GM19328 (cell line): ENCODE measurements around the gene ZNF716.
"Not testable (repeated sequence)": the region's sequence is repeated elsewhere in the genome, so short reads cannot be mapped to it uniquely, and the experiment has no call there.

ENCODE experiments used
- ATAC-seq: cut with Tn5 transposase; IDR thresholded peaks from one replicate; pipeline ENCODE4 v1.9.1; 2021; ENCODE audit warnings: mild to moderate bottlenecking, moderate library complexity; ENCODE audit not compliant: unreplicated experiment

The ZNF716 gene

DNA sequence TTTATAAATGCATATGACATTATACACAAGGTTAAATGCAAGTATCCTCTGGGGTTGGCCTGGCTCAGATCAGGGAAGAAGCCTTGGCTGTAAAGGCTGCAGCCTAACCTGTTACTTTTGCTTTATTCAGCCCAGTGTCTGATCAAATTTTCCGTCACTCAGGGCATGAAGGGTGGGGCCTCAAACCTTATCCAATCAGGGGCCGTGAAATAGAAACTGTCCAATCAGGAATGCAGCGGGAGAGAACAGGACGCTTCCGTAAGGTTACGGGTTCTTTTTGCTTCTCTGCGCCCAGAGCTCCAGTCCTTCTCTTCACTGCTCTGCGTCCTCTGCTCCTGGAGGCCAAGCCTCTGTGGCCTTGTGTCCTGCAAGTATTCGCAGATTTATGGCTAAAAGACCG is at the start of gene ZNF716:
ZNF716 (plus strand) TSS at position 274 of the 400 bp plus-strand sequence; CDS start at position 386, 112 bp downstream.
- no peak for ATAC-seq

DNA sequence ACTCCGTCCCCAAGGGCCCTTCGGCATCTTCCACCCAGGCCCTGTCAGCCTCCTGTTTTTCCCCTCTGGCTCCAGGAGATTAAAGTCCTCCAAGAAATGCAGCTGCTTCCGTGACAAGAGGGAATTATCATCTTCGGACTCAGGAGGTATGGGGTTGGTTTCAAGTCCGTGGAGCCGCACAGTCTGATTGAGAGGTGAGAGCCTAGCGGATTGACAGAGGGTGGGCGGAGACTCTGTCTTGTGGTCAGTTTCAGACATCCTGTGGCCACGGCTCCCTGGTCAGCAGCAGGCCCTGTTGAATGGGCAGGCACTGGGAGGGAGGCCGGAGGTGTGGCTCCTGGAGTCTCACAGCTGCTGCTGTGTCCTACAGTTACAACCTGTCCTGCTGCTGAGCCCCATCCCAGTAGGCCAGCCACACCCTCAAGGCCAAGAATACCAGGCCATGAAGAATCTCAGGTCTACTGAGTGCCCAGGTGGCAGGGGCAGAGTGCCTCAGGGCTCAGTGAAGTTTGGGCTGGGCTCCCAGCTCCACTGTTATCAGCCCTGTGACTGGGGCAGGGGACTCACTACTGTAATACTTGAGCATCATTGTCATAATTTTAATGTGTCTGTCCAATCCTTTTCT is 49.3 kb upstream of the ZNF716 start:
- no peak for ATAC-seq

- not testable (repeated sequence) for ATAC-seq
These were observed 46.9 kb upstream of the ZNF716 start for GRCh38 chr7:57403051-57403450.

- no peak for ATAC-seq
These were observed 46.2 kb upstream of the ZNF716 start for GRCh38 chr7:57403601-57404342.

DNA sequence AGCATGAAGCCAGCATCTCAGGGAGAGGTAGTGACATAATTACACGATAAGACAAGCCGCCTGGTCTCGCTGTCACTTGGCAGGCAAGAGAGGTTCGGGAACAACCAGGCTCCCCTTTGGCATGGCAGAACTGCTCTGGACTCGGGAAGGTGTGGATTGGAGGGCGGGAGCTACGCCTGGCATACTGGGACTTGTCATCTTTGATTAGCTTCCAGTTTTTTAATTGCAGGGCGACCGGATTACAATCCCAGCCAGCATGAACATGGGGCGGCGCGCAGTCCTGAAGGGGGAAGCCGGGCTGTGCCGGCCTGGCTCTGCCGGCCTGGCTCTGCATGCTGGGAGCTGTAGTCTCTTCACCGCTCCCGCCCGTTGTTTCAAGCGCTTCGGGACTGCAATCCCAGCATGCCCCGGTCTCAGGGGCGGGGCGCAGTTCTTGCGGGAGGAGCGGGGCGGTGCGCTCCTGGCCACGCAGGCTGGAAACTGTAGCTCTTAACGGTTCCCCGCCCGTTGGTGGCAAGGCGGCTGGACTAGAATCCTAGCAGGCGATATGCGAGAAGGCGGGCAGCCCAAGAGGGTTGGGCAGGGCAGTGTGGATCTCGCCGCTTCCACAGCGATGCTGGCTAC is 45.5 kb upstream of the ZNF716 start:
- no peak for ATAC-seq

DNA sequence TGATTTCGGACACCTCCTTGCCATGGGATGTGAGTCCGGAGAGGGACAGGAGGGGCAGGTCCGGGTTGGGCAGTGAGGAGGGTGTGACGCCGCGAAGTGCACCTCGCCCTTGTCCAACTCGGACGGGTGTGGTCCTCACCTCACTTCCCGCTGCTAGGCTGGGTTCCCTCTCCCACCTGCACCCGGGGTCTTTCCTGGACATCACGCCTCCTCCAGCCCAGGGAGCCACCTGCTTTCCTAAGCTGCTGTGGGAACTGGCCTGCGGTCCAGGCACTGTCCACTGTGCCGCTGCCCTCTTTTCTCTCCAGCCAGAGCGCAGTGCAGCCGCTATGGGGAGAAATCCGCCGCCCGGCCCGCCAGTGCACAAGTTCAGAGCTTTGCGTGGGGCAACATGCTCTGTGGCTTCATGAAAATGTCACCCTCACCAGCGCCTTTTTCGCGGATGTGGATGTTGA is 45.0 kb upstream of the ZNF716 start:
- ATAC-seq, result no peak

GRCh38 chr7:57407125-57407524 is 42.9 kb upstream of the ZNF716 start:
- no peak for ATAC-seq

- ATAC-seq, result no peak
These were observed 37.8 kb upstream of the ZNF716 start for GRCh38 chr7:57412168-57412567.

DNA sequence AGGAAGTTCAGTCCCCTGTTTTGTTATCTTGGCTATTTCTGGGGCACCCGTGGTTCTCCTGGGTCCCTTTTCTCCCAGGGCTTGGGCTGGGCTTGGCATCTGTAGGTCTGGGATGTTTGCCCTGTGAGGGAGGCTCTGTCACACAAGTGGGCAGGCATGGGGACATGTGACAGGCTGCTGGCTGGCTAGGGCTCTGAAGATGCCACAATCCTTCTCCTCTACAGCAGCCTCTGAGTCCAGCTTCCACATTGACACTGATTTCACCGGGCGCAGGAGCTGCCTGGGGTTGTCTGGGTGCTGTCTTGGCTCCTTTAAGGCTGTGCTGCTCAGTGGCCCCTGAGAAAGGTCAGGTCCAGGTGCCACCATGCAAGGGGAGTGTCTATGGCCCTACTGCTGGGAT is 37.4 kb upstream of the ZNF716 start:
- no peak for ATAC-seq

DNA sequence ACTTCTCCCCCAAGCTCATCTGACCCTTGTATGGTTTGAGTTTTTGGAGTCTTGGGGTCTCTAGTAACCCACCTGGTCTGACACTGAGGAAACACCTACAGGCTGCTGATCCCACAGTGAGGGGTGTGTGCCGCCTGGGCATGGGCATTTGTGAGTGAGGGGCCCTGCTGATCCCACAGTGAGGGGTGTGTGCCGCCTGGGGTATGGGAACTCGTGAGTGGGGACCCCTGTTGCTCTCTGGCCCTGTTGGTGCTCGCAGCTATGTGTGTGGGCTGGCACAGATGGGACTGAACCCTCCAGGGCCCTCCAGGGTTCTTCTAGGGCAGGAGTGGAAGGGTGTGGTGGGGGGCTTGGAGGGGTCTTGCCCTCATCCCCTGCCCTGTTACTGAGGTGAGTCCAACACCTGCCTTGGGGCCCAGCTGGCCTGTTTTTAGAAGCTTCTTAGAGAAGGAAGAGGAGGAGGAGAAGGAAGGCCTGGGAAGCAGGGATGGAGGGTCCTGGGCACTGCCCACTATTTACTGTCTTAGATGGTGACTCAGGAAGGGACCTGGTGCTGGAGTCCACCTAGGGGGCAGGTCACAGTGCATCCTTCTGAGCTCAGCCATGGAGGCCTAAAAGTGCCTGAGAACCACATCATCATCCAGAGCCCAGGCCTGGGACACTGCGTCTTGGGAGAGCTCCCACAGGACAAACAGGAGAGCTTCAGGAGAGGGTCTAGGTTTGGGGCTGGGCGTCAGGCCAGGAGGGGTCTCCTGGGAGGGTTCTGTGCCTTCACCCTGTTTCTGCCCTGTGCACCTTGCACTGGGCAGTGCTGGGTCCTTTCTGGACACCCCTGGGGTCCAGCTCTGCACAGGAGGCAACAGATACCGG is 36.2 kb upstream of the ZNF716 start:
- ATAC-seq, result no peak

- ATAC-seq, result no peak
These were observed 35.6 kb upstream of the ZNF716 start for GRCh38 chr7:57414415-57414814.

GRCh38 chr7:57414852-57415251 is 35.1 kb upstream of the ZNF716 start:
- ATAC-seq, result no peak

- no peak for ATAC-seq
These were observed 34.7 kb upstream of the ZNF716 start for GRCh38 chr7:57415326-57415725.

- no peak for ATAC-seq
These were observed 34.2 kb upstream of the ZNF716 start for GRCh38 chr7:57415730-57416129.

GRCh38 chr7:57416601-57417358 is 33.2 kb upstream of the ZNF716 start:
- ATAC-seq, result no peak

DNA sequence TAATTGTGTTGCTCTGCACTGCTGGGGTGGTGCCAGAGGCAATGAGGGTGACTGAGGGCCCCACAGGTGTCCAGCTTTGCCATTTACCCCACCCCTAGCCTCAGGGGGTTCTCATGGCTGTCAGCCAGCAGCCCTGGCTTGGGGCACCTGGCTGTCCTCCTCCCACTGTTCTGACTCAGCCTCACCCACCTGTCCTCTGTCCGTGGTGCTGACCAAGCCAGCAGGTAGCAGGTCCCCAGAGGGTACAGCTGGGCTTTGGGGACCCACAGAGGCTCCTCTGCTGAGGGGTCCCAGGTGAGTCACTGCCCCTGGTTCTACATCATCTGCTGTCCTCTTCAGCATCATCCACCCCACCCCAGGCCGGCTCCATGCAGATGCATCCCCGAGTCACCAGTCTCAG is 32.2 kb upstream of the ZNF716 start:
- no peak for ATAC-seq

DNA sequence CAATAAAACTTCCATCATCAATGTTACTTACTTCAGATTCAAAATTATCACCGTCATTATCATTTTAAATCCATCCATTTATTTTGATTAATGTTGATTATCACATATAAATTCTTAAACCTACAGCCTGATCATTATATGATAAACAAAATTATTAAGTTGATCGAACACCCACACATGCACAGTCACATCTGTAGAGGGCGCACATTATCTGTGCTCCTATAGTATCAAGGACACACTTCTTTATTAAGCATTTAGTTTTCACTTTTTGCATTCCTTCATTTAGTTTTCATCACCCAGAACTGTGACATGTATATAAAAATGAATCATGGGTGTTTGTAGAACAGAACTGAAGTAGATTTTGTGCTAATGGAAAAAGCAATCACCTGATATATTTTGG is 26.2 kb upstream of the ZNF716 start:
- ATAC-seq, result no peak

DNA sequence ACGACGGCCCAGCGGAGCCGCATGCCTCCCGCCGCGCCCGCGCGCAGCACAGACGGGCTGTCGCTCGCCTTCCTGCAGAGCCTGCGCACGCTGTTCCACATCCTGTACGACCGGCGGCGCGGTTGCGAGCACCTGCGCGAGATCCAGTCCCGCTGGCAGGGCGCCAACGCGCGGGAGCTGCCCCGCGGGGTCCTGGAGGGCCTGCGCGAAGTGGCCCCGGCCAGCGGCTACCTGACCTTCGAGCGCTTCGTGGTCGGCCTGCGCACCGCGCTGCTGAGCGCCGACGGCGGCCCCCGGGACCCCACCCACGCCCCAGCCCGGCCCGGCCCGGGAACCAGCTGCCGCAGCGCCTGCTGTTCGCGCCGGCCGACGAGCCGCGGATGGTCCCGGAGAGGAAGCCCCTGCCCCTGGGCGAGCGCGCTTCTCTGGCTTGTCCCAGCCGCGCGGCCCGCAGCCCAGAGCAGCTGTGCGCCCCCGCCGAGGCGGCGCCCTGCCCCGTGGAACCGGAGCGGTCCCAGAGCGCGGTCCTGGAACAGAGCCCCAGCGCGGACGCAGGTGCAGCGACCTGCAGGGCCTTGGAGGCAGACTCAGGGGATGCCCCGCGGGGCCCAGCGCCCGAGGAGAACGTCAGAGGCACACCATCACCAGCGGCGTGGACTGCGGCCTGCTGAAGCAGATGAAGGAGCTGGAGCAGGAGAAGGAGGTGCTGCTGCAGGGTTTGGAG is 25.3 kb upstream of the ZNF716 start:
- ATAC-seq, result no peak

DNA sequence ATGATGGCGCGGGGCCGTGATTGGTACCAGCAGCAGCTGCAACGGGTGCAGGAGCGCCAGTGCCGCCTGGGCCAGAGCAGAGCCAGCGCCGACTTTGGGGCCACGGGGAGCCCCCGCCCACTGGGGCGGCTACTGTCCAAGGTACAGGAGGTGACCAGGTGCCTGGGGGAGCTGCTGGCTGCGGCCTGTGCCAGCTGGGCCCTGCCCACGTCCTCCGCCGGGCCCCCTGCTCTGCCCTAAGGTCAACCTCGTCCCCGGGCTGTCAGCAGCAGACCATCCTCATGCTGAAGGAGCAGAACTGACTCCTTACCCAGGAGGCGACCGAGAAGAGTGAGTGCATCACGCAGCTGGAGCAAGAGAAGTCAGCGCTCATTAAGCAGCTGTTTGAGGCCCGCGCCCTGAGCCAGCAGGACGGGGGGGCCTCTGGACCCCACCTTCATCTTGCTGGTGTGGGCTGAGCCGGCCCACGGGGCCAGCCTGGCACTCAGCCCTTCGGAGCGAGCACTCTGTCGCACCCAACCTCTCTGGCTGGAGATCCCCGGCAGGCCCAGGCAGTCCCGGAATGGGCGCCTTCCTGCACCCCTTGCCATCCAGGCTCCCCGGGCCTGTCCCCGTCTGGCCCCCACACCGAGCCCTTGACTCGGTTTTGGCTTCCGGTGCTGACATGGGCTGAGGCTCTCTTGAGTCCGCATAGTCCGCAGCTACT is 24.6 kb upstream of the ZNF716 start:
- no peak for ATAC-seq
